IPS-15b (cell line): Measurements from ENCODE around the gene DALRD3.
"Not testable (repeated sequence)": the region's sequence is repeated elsewhere in the genome, so short reads cannot be mapped to it uniquely, and the experiment has no call there.

Source experiments
- H3K27me3 ChIP-seq: one replicate; pipeline ENCODE4 v1.6.1; 2013; ENCODE audit warnings: low read length; ENCODE audit not compliant: control insufficient read depth, insufficient read depth
- H3K36me3 ChIP-seq: one replicate; pipeline ENCODE4 v1.6.1; 2013; ENCODE audit warnings: low read length; ENCODE audit not compliant: control insufficient read depth, insufficient read depth
- H3K4me1 ChIP-seq: one replicate; pipeline ENCODE4 v1.6.1; 2013; ENCODE audit warnings: mild to moderate bottlenecking, low read length; ENCODE audit not compliant: control insufficient read depth, insufficient read depth
- H3K4me3 ChIP-seq: one replicate; pipeline ENCODE4 v1.5.1; 2013; ENCODE audit warnings: low read depth, low read length
- H3K9ac ChIP-seq: one replicate; pipeline ENCODE4 v1.6.1; 2013; ENCODE audit warnings: low read depth, mild to moderate bottlenecking, low read length
- H3K9me3 ChIP-seq: one replicate; pipeline ENCODE4 v1.6.1; 2013; ENCODE audit warnings: mild to moderate bottlenecking, low read length; ENCODE audit not compliant: control insufficient read depth, insufficient read depth

Gene DALRD3

GRCh38 chr3:49009396-49009795, 9.0 kb downstream of the DALRD3 start:
- Histone ChIP-seq H3K9ac (no peak overlapping the region), H3K27me3 (no peaks in the 10 kb centered on the region), H3K9me3 (no peaks in the 10 kb centered on the region), H3K4me3 (no peak overlapping the region), H3K36me3 (peaks cover 6% of the 10 kb centered on the region), H3K4me1 (peaks cover 7% of the 10 kb centered on the region)

GRCh38 chr3:49008627-49009026, 9.8 kb downstream of the DALRD3 start:
- not testable (repeated sequence) for H3K36me3 ChIP-seq, H3K4me1 ChIP-seq, H3K9ac ChIP-seq, H3K27me3 ChIP-seq, H3K9me3 ChIP-seq
- H3K4me3 ChIP-seq: peak overlapping the region; percentile 87

- H3K36me3 ChIP-seq: peaks cover 4% of the 10 kb centered on the region
- H3K27me3 ChIP-seq: no peaks in the 10 kb centered on the region
- H3K4me3 ChIP-seq: peak overlapping the region; percentile 96
- H3K9ac ChIP-seq: peak overlapping the region; percentile 98
- no peaks in the 10 kb centered on the region for H3K9me3 ChIP-seq
- peaks cover 5% of the 10 kb centered on the region for H3K4me1 ChIP-seq
These were observed 10.4 kb downstream of the DALRD3 start for GRCh38 chr3:49007771-49008528.

GRCh38 chr3:49007068-49007770, 11.2 kb downstream of the DALRD3 start, which contains the start of gene WDR6:
WDR6 (plus strand) TSS chr3:49007391; CDS start chr3:49007432, 41 bp downstream.
- H3K9me3 ChIP-seq: no peaks in the 10 kb centered on the region
- peak within 1 kb of the TSS; percentile 96 for H3K4me3 ChIP-seq
- peaks cover 5% of the 10 kb centered on the region for H3K4me1 ChIP-seq
- peaks cover 4% of the 10 kb centered on the region for H3K36me3 ChIP-seq
- no peaks in the 10 kb centered on the region for H3K27me3 ChIP-seq
- H3K9ac ChIP-seq: peak within 1 kb of the TSS; percentile 98

GRCh38 chr3:49006408-49007067, 11.8 kb downstream of the DALRD3 start:
- Histone ChIP-seq H3K9ac (peak overlapping the region; percentile 87), H3K9me3 (no peaks in the 10 kb centered on the region), H3K27me3 (no peaks in the 10 kb centered on the region), H3K4me3 (peak overlapping the region; percentile 81), H3K4me1 (peaks cover 5% of the 10 kb centered on the region), H3K36me3 (peaks cover 1% of the 10 kb centered on the region)

- peaks cover 5% of the 10 kb centered on the region for H3K4me1 ChIP-seq
- no peaks in the 10 kb centered on the region for H3K27me3 ChIP-seq
- H3K4me3 ChIP-seq: peak overlapping the region; percentile 81
- no peaks in the 10 kb centered on the region for H3K9me3 ChIP-seq
- H3K36me3 ChIP-seq: no peaks in the 10 kb centered on the region
- peak overlapping the region; percentile 87 for H3K9ac ChIP-seq
These were observed 12.4 kb downstream of the DALRD3 start for GRCh38 chr3:49005998-49006397.

- Histone ChIP-seq H3K36me3 (no peaks in the 10 kb centered on the region), H3K4me1 (peaks cover 5% of the 10 kb centered on the region), H3K9ac (no peak overlapping the region), H3K27me3 (no peaks in the 10 kb centered on the region), H3K9me3 (no peaks in the 10 kb centered on the region), H3K4me3 (no peak overlapping the region)
These were observed 13.1 kb downstream of the DALRD3 start for GRCh38 chr3:49005303-49005680.

GRCh38 chr3:49004352-49005302, 13.8 kb downstream of the DALRD3 start:
- no peak overlapping the region for H3K9ac ChIP-seq
- peaks cover 9% of the 10 kb centered on the region for H3K4me1 ChIP-seq
- no peak overlapping the region for H3K4me3 ChIP-seq
- H3K36me3 ChIP-seq: no peaks in the 10 kb centered on the region
- H3K27me3 ChIP-seq: no peaks in the 10 kb centered on the region
- H3K9me3 ChIP-seq: no peaks in the 10 kb centered on the region

- H3K4me3 ChIP-seq: no peak overlapping the region
- no peaks in the 10 kb centered on the region for H3K27me3 ChIP-seq
- H3K9me3 ChIP-seq: no peaks in the 10 kb centered on the region
- peaks cover 11% of the 10 kb centered on the region for H3K4me1 ChIP-seq
- no peaks in the 10 kb centered on the region for H3K36me3 ChIP-seq
- H3K9ac ChIP-seq: no peak overlapping the region
These were observed 17.2 kb downstream of the DALRD3 start for GRCh38 chr3:49001155-49001554.

- Histone ChIP-seq H3K9ac (peak overlapping the region; percentile 47), H3K4me3 (no peak overlapping the region)
These were observed 19.1 kb downstream of the DALRD3 start for GRCh38 chr3:48999085-48999858.

More at GRCh38 chr3:48999085-48999858, 19.1 kb downstream of the DALRD3 start:
- Histone ChIP-seq H3K27me3 (no peaks in the 10 kb centered on the region), H3K36me3 (no peaks in the 10 kb centered on the region), H3K9me3 (no peaks in the 10 kb centered on the region), H3K4me1 (peaks cover 11% of the 10 kb centered on the region)
